GM19463 (cell line): ENCODE data around the gene NR1I2.

Source experiments
- ATAC-seq: cut with Tn5 transposase; IDR thresholded peaks from one replicate; pipeline ENCODE4 v1.9.1; 2021; ENCODE audit warnings: mild to moderate bottlenecking, moderate library complexity; ENCODE audit not compliant: unreplicated experiment

The NR1I2 gene

DNA sequence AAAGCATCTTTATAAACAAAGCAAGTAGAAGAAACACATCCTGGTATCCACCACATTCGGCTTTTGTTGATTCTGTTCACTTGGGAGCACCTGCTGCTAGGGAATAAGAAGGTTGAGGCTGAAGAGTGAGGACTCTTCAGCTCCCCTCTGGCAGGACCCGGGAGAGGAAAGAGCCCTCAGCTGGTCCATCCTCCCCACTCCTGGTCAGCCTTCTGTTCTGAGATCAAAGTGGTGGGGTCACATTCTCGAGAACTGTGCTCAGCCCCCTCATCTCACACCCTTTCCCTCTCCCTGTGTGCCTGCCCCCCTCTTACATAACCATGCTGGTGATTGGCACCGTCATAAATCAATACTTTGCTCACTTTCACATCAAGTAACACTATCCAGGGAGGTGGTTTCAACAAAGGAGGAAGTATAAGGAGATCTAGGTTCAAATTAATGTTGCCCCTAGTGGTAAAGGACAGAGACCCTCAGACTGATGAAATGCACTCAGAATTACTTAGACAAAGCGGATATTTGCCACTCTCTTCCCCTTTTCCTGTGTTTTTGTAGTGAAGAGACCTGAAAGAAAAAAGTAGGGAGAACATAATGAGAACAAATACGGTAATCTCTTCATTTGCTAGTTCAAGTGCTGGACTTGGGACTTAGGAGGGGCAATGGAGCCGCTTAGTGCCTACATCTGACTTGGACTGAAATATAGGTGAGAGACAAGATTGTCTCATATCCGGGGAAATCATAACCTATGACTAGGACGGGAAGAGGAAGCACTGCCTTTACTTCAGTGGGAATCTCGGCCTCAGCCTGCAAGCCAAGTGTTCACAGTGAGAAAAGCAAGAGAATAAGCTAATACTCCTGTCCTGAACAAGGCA lies at the start of gene NR1I2:
Gene NR1I2 (plus strand): TSS at position 772 of the 869 bp plus-strand sequence.
- ATAC-seq: no peak

DNA sequence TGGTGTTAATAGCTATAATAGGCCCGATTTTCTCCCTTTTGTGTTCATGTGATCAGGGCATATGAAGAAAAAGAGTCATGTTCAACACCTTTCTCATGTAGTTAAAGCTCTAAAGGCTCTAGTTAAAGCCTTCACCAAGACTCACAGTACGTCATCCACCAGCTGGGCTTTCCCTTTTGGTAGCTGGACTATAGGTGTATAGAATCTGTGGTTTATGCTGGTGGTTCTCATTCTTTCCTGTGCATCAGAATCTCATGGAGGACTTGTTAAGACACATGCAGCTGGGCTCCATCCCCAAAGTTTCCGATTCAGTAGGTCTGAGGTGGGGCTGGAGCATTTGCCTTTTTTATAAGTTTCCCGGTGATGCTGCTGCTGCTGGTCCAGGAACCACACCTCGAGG lies 48.1 kb upstream of the NR1I2 start:
- ATAC-seq: no peak

DNA sequence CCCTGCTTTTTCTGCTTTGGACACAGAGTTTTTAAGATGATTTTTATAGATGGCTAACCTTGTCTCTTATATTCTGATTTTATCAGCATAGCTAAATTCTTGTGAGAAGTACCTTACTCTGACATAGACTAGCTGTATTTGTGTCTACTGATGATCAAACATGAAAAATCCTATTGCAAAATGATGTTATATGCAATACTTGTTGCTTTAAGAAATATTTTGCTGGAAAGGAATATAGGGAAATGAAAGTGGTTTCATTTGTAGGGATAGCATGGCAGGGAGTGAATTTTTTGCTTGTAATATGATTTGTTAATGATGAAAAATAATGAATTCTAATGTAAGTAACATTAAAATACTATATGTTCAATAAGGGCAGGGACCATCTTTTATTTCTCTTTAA lies 43.2 kb upstream of the NR1I2 start:
- no peak for ATAC-seq

DNA sequence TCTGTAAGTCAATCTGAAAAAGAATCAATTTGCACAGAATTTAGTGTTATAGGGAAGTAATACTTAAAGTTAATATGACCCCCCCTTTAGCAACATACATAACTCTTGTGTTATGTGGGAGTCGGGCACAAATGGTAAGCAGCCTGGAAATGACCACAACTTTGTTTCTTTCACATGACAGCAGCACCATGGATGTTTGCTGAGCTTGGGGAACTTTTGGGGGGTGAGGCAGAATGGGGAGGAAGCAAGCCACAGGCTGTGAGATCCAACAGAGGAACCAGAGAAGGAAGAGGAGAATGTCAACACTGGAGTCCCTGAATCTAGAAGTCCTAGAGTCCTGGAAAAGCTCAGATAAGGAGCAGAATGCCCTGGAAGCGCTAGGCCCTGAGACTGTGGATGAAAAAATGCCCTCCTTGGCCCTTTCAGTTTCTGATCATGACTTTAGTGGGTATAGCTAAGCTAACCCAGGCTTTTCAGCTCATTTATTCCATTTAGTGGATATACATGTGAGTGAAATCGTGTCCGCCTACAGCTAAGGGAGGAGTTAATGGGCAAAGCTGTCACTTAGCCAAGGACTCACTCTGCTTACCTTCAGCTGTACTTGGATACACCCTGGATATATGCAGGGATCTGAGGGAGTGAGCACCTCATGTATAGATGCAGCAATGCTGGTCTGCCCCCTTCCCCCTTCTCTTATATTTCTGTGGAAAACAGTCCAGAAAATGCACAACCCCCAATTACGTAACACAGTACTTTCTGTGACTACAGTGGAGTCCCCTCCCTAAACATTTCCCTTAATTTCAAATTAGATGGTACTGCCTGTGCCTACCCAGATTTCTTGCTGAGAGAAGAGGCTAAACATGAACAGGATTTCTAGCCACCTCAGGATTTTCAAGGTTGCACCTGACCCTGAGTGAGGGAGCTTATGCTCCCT lies 40.0 kb upstream of the NR1I2 start:
- ATAC-seq: no peak

DNA sequence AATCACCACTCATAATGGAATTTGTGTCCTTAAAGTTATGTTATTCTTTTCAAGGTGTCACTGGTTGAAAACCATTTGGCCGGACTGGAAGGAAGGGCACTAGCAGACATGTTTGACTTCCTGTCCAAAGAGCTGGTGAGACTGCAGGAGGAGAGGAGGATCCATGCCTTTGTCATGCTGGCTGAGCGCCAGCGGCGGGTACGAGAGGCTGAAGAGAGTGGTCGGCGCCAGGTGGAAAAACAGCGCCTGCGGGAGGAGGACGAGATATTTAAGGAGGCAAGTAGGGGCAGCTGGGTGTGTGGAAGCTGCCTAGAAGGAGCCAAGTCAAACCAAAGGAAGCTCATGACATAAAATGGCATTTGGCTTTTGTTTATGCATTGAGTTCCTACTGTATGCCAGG lies 38.0 kb upstream of the NR1I2 start:
- ATAC-seq: no peak

DNA sequence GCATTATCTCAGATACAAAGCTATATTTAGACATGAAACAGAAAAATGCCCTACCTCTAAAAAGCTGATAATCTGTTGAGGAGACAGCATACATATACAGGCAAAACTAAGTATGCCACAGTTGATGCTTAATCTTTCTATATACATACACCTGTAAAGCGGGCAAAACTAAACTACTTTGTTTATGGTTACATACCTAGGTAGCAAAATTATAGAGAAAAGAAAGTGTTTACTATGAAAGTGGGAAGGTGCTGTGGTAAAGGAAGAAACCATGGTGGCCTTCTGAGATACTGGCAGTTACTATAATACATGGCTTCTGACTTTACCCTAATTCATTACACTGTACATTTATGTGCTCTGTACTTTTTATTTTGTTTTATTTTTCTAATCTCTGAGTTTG lies 36.0 kb upstream of the NR1I2 start:
- ATAC-seq: no peak

DNA sequence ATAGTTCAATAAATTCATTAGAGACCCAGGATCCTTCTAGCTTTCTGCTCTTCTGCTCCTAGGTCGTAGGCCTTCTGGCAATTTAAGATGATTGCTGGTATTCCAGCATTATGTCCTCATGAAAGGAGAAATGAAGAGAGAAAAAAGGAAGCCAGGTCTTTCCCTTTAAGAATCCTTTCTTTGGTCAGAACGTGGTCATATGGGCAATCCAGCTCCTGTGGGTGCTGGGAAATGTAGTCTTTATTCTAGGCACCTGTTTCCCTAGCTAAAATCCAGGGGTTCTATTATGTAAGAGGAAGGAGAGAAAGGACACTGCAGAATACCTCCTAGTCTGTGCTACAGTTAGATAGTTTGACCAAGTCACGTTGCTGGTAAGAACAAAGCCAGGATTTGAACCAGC lies 35.5 kb upstream of the NR1I2 start:
- no peak for ATAC-seq

DNA sequence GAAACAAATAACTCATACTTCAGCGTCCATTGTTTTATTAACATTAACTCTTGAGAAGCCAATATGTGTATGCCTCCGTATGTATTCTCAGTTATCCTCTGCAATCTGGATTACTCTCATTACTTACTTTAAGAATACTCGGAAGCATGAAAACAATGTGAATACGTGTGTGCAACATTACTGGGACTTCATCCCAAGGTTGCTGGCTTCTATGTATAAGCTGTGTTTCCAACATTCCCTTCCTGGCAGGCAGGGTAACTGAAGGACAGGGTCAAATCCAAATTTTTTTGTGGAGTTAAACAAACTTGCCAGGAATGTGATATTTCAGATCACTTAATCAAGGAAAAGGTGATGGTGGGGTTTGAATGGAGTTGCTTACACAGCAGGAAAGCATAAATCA lies 34.5 kb upstream of the NR1I2 start:
- no peak for ATAC-seq

DNA sequence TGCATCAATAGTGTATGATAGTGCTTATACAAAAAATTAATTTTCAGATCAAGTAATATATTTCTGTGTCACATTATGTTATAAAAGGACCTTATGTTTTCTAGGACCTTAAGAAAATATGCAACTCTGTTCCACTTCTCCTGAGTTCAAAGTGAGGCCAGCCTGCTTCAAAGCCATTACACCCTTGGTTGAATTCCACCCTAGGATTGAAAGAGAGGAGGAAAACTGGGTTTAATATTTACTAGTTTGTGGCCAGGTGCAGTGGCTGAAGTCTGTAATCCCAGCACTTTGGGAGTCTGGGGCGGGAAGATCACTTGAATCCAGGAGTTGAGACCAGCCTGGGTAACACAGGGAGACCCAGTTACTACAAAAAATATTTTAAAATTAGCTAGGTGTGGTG lies 32.9 kb upstream of the NR1I2 start:
- ATAC-seq: no peak

DNA sequence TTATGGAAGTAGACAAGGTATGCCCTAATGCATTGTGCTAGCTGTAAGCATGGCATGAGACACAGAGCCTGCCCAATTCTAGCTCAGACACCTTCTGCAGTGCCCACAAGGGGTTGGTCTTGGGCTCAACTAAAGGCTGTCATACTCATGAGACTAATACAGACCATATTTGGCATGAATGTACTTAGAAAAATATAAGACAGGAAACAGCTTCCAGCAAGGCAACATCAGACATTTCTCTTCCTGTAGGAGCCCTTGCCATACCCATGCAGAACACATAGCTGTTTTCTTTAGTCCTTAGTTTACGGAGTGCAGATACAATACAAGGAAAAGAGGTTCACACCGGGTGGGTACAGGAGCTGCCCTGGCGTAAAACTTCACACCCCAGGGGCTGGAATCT lies 30.5 kb upstream of the NR1I2 start:
- no peak for ATAC-seq

DNA sequence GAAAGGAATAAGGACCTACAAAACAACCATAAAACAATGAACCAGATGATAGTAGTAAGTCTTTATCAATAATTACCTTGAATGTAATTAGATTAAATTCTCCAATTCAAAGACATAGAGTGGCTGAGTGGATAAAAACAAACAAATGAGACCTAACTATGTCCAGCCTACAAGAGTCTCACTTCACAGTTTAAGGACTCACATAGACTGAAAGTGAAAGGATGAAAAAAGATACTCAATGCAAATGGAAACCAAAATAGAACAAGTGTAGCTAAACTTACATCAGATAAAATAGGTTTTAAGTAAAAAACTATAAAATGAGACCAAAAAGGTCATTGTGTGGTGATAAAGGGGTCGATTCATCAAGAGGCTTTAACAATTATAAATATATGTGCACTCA lies 21.9 kb upstream of the NR1I2 start:
- ATAC-seq: peak; percentile 88

DNA sequence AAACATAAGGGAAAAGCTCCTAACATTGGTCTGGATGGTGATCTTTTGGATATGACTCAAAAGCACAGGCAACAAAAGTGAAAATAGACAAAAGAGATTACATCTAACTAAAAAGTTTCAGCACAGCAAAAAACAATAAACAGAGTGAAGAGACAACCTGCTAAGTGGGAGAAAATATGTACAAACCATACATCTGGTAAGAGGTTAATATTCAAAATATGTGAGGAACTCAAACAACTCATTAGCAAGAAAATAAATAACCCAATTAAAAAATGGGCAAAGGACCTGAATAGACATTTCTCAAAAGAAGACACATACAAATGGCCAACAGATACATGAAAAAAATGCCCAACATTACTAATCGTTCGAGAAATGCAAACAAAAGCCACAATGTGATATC lies 19.0 kb upstream of the NR1I2 start:
- ATAC-seq: no peak

DNA sequence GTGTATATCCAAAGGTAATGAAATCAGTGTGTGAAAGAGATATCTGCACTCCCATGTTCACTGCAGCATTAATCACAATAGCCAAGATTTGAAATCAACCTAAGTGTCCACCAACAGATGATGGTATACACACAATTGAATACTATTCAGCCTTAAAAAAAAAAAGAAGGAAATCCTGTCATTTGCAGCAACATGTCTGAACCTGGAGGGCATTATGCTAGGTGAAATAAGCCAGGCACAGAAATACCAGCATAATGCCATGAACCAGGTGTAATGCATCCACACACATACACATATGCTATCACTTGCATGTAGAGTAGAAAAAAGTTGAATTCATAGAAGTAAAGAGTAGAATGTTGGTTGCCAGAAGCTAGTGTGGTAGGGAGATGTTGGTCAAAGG lies 18.4 kb upstream of the NR1I2 start:
- ATAC-seq: no peak

DNA sequence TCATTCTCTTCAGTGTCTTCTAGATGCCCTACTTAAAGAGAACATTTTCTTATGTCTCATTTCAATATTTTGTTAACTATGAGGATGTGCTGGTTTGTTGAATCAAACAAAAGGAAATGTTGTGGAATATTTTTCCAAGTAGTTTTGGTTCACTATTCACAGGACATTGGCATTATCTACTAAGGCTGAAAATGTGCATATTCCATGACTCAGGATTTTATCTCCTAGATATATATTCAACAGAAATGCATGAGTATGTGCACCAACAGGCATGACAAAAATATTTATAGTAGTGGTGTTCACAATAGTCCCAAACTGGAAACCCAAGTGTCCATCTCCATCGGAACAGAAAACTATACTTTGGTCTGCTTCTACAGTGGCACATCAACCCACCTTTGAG lies 16.7 kb upstream of the NR1I2 start:
- no peak for ATAC-seq

DNA sequence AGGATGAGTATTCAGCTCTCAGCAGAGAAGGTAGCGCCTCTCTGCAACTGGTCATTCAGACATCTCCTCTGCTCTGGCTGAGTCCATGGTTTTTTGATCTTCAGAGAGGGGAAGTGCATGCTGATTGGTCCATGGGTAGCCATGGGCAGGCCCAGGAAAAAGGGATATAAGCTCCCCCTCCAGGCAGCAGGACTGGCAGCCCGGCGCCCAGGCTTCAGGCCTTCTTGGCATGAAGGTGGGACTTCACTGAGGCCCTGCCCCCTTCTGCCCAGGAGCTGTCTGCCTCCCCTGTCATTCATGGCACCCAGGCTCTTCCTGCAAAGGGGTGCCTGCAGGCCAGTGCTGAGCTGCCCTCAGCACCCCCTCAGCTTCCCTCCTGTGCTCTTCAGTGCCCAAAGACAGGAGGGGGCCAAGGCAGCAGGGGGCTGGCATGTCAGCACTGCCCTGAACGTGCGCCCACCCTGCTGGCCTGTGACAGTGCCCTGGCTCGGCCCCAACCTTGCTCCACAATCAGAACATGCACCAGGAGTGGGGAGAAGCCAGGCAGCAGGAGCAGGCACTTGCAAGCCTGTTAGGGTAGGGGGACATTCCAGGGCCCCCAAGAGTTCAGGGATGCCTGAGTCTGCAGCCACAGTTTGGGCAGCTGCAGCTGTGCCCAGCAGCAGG lies 13.8 kb upstream of the NR1I2 start:
- no peak for ATAC-seq

DNA sequence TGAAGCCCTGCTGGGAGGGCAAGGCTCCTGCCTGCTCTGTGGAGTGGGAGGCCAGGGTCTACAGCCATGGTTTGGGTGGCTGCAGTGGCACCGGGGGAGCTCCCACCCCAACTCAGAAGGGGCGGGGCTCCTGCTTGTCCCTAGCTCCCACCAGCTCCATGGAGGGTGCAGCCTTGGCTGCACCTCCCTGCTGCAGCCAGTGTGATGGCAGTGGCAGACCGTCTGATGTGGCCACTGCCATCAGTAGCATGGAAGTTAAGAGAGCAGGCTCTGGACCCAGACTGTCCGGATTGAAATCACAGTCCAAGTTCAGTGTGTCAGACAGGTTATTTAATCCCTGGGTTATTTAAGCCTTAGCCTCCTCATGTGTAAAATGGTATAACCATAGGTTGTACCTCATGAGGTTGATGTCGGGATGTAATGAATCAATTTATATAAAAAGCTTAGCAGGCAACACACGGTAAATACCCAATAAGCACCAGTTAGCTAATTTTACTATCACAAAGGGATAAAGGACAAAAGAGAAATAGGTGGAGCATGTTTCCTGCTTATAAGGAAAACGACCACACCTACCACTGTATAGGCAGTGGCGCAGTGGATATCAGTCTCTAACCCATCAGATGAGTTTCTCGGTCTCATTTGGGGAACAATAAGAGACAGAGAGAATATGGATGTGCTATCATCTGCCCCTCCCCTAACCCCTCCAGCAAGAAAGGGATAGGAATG lies 13.1 kb upstream of the NR1I2 start:
- ATAC-seq: no peak

DNA sequence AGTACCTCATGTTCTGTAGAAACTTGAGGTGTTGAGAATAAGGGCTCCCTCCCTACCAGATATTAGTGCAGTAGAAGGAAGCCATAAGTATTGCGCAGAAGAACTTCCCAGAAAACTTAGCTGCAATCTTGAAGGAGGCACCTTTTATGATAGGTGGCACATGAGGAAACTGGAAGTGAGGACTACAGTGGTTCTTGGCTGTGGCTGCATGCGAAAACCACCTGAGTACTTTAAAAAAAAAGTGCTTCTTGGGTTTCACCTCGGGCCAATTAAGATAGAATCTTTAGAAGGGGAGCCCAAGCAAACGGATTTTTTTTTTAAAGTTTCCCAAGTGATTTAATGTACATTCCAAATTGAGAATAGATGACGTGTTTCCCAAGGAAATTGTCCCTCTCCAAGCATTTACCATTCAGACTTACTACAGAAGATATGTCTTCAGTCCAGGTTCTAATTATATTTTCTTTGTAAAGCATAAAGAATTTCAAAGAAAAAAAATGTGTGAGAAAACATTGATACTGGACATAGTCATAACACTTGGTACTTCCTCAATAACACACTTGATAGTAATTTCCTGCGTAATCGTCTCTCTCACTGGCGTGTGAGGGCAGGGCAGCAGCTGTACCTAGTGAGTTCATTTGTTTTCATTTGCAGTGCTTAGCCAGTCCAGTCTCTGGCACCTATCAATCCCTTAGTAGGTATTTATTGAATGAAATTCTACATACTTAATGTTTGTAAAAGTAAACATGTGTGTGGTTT lies 12.3 kb upstream of the NR1I2 start:
- no peak for ATAC-seq

DNA sequence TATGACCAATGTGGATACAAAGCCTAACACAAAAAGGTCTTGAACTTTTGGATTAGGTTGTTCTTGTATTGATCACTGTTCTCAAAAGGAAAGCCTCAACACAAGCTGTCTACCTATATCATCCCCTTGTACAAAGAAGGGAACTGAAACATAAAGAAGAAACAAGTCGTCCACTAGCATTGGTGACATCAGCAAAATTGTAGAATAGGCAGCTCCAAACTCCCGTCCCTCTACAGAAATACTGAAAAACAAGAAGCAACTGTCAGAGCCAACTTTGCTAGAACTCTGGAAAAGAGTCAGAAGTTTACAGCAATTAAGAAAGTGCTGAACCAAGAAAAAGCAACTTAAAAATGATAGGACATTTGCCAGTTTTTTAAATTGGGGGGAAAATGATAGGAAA lies 7.5 kb upstream of the NR1I2 start:
- ATAC-seq: peak; percentile 95

DNA sequence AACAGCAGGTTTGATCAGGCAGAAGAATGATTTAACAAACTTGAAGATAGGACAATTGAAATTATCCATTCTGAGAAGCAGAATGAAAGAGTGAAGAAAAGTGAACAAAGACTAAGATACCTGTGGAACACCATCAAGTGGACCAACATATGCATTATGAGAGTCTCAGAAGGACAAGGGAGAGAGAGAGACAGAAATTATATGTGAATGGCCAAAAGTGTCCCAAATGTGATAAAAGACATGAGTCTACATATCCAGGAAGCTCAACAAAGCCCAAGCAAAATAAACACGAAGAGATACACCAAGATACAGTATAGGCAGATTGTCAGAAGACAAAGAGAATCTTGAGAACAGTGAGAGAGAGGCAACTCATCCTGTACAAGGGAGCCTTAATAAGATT lies 5.6 kb upstream of the NR1I2 start:
- ATAC-seq: no peak

DNA sequence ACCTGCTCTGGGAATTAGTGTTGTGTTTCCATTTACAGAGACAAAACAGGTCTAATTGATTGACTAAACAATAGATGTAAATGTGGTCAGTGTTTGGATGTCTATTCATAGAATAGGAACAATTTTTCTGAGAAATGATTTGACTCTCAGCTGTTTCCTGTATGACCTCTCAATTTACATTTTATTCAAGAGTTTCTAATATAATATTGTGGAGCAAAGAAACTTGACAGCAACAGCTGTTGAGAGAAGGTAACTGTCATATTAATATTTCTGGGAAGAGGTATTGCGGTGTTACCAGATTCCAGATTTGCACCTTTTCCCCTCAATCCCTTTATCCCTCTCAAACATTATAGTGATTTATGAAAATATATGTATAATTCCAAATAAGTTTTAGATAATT lies 3.7 kb upstream of the NR1I2 start:
- ATAC-seq: no peak
